CD14-positive monocyte (primary cell): ENCODE data around the gene NR3C1. TPM values are rescaled to one million over a fixed set of nuclear protein-coding genes. Genes with fewer than 3 reads are reported as not detected.

ENCODE experiments used
- DNase-seq, 3 donors: peaks; one replicate each; pipeline ENCODE4 v3.0.0-alpha.2; 2011 to 2022
- H2AFZ ChIP-seq: 2 replicates; pipeline ENCODE4 v1.6.0; 2012; ENCODE audit warnings: mild to moderate bottlenecking, low read depth, low read length, inconsistent platforms; ENCODE audit not compliant: insufficient read depth, poor library complexity, severe bottlenecking
- H3K27ac ChIP-seq, 2 donors: 1 replicate in 1 of 2; 2 replicates in 1 of 2; pipeline ENCODE4 v1.5.1; 2012 to 2013; ENCODE audit warnings: low read length in 2 of 2, control low read depth in 1 of 2, inconsistent platforms in 1 of 2, low read depth in 1 of 2, mild to moderate bottlenecking in 1 of 2
- H3K27me3 ChIP-seq, 2 donors: one replicate each; pipeline versions ENCODE4 v1.6.0 to v1.6.1; 2011 to 2013; ENCODE audit warnings: low read length in 2 of 2; ENCODE audit not compliant: control insufficient read depth in 2 of 2, insufficient read depth in 2 of 2
- H3K36me3 ChIP-seq, 2 donors: replicated peaks in 1 of 2; 1 replicate in 1 of 2; 2 replicates in 1 of 2; pipeline versions ENCODE4 v1.5.1 to v1.6.1; 2012 to 2013; ENCODE audit warnings: low read length in 2 of 2, control low read depth in 1 of 2, inconsistent platforms in 1 of 2, mild to moderate bottlenecking in 1 of 2; ENCODE audit not compliant: insufficient read depth in 2 of 2, control insufficient read depth in 1 of 2
- H3K4me1 ChIP-seq, 2 donors: 1 replicate in 1 of 2; 2 replicates in 1 of 2; pipeline versions ENCODE4 v1.5.1 to v1.6.1; 2012 to 2013; ENCODE audit warnings: low read length in 2 of 2, control low read depth in 1 of 2, inconsistent platforms in 1 of 2, mild to moderate bottlenecking in 1 of 2, moderate library complexity in 1 of 2; ENCODE audit not compliant: insufficient read depth in 2 of 2, control insufficient read depth in 1 of 2
- H3K4me2 ChIP-seq: replicated peaks from 2 replicates; pipeline ENCODE3; 2012; ENCODE audit warnings: low read length, moderate library complexity, mild to moderate bottlenecking; ENCODE audit not compliant: poor library complexity, severe bottlenecking; ENCODE audit errors: extremely low read depth
- H3K4me3 ChIP-seq, 3 experiments: fragments of 200-600 bp in 1 of 3; sonication (generic) in 1 of 3; replicated peaks in 1 of 3; 1 replicate in 2 of 3; 2 replicates in 1 of 3; pipeline ENCODE4 v1.5.1; 2011 to 2013; ENCODE audit warnings: low read length in 3 of 3, mild to moderate bottlenecking in 3 of 3, control low read depth in 2 of 3, low read depth in 2 of 3, inconsistent platforms in 1 of 3, moderate library complexity in 1 of 3
- H3K79me2 ChIP-seq: 2 replicates; pipeline ENCODE4 v1.6.0; 2012; ENCODE audit warnings: mild to moderate bottlenecking, control low read depth, inconsistent platforms, low read length, moderate library complexity; ENCODE audit not compliant: insufficient read depth
- H3K9ac ChIP-seq: 2 replicates; pipeline ENCODE4 v1.6.0; 2017; ENCODE audit warnings: low read length, mild to moderate bottlenecking; ENCODE audit not compliant: insufficient read depth, poor library complexity, severe bottlenecking
- H3K9me3 ChIP-seq, 2 donors: replicated peaks in 1 of 2; 1 replicate in 1 of 2; 2 replicates in 1 of 2; pipeline versions ENCODE4 v1.5.1 to v1.6.1; 2012 to 2013; ENCODE audit warnings: low read length in 2 of 2, control low read depth in 1 of 2; ENCODE audit not compliant: control insufficient read depth in 1 of 2, insufficient read depth in 1 of 2
- H4K20me1 ChIP-seq: 2 replicates; pipeline ENCODE4 v1.6.0; 2012; ENCODE audit warnings: mild to moderate bottlenecking, low read length, control low read depth, moderate library complexity; ENCODE audit not compliant: insufficient read depth
- H3K27ac Mint-ChIP-seq, 7 donors: one replicate each; pipeline ENCODE4 v1.8.0; 2020; ENCODE audit warnings: mild to moderate bottlenecking in 7 of 7, mixed read lengths in 7 of 7, moderate library complexity in 6 of 7, inconsistent platforms in 2 of 7
- H3K27me3 Mint-ChIP-seq, 3 donors: one replicate each; pipeline ENCODE4 v1.8.0; 2021 to 2022; ENCODE audit warnings: low read depth in 3 of 3, mild to moderate bottlenecking in 3 of 3, mixed read lengths in 3 of 3, moderate library complexity in 3 of 3, inconsistent platforms in 1 of 3
- H3K36me3 Mint-ChIP-seq, 2 donors: one replicate each; pipeline ENCODE4 v1.8.0; 2020; ENCODE audit warnings: mixed read lengths in 2 of 2, inconsistent platforms in 1 of 2, mild to moderate bottlenecking in 1 of 2
- H3K4me1 Mint-ChIP-seq: one replicate; pipeline ENCODE4 v1.8.0; 2020; ENCODE audit warnings: mild to moderate bottlenecking, mixed read lengths
- H3K4me3 Mint-ChIP-seq, 2 donors: one replicate each; pipeline ENCODE4 v1.8.0; 2020; ENCODE audit warnings: mild to moderate bottlenecking in 2 of 2, mixed read lengths in 2 of 2, moderate library complexity in 1 of 2
- H3K9me3 Mint-ChIP-seq, 7 donors: one replicate each; pipeline ENCODE4 v1.8.0; 2020 to 2022; ENCODE audit warnings: mixed read lengths in 7 of 7, mild to moderate bottlenecking in 6 of 7, moderate library complexity in 6 of 7, inconsistent platforms in 2 of 7
- WGBS: methylation state at CpG from one replicate; pipeline ENCODE4 v1.1.5; 2013; ENCODE audit warnings: missing lambda C conversion rate; ENCODE audit not compliant: insufficient coverage; 5-methylcytosine and 5-hydroxymethylcytosine counted together
- intact Hi-C, 2 donors: fragments of 100-400 bp; cut with micrococcal nuclease; formaldehyde crosslinking; loops; one replicate each; pipeline versions ENCODE4 v1.15.0 to v1.15.1; 2023
- polyA plus RNA-seq, 3 donors: library from polyadenylated mRNA; depleted of rRNA in 1 of 3; unstranded in 2 of 3; stranded (reverse) in 1 of 3; fragments of 300-500 nt in 2 of 3; fragments of >200 nt in 1 of 3; fragmentation: Illumina TruSeq in 2 of 3; gene quantifications; 1 replicate in 2 of 3; 2 replicates in 1 of 3; pipeline ENCODE4 v1.2.3, GENCODE V29; 2012 to 2021
- TF ChIP-seq, protein P1 (sequence below): fragments of 200-600 bp; IDR thresholded peaks from one replicate; pipeline ENCODE4 v1.8.0; 2022; ENCODE audit warnings: antibody characterized with exemption, mild to moderate bottlenecking

Gene NR3C1
- polyA plus RNA-seq, 3 donors, result 25.4 to 82.8 (median 75.1) TPM

DNA sequence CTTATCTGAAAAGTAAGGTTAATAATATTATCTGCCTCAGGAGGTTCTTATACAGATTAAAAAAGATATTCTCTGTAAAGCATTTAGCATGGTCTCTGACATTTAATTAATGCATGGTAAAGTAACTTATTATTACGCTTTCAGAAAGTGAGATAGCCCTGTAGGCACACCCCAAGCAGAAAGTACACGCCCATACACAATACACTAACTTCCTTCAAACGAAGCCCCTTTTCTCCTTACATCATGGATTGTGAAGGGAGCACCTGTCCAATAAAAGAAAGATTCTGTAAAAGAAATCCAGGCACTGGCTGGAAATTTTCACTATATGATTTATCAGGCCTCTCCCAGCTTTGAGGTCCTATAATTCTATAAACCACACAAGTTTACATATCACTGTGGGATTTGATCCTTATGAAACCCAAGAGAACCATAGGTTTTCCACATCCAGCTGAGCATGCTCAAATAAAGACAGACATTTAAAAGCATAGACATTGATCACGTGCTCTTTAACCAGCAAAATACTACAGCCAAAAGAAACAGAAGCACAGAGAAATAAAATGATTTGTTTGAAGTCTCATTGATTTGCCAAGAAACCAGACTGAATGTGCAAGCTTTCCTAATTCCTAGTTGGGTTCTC lies 14.1 kb upstream of the NR3C1 start:
- Histone ChIP-seq H4K20me1 (no peaks in the 10 kb centered on the region), H3K4me2 (peak overlapping the region; percentile 30), H3K9ac (no peak overlapping the region), H3K4me3 (no peak overlapping the region), H3K27me3 (no peaks in the 10 kb centered on the region), H3K4me1 (peaks cover 24 to 41% of the 10 kb centered on the region in 2 donors), H3K27ac (no peak overlapping the region), H2AFZ (no peak overlapping the region), H3K36me3 (no peaks in the 10 kb centered on the region), H3K79me2 (no peaks in the 10 kb centered on the region), H3K9me3 (no peaks in the 10 kb centered on the region)
- WGBS, result no CpG with 5 or more reads among the region's 4 CpGs
- no peaks in the 10 kb centered on the region for H3K27me3 Mint-ChIP-seq
- peak overlapping the region in 1 of 2 donors; percentile 23 for H3K4me3 Mint-ChIP-seq
- H3K36me3 Mint-ChIP-seq, result peaks cover 0 to 2% of the 10 kb centered on the region in 2 donors
- H3K4me1 Mint-ChIP-seq, result peaks cover 38% of the 10 kb centered on the region
- no peak for DNase-seq
- H3K27ac Mint-ChIP-seq, result peak overlapping the region in 4 of 7 donors; percentile 35 to 81 (median 65)
- intact Hi-C loops, result loop anchor here in 1 of 2 donors (10.0 kb wide), 1 partner anchor 67 kb away; no protein-coding TSS in a partner anchor
- TF ChIP-seq, protein P1, sequence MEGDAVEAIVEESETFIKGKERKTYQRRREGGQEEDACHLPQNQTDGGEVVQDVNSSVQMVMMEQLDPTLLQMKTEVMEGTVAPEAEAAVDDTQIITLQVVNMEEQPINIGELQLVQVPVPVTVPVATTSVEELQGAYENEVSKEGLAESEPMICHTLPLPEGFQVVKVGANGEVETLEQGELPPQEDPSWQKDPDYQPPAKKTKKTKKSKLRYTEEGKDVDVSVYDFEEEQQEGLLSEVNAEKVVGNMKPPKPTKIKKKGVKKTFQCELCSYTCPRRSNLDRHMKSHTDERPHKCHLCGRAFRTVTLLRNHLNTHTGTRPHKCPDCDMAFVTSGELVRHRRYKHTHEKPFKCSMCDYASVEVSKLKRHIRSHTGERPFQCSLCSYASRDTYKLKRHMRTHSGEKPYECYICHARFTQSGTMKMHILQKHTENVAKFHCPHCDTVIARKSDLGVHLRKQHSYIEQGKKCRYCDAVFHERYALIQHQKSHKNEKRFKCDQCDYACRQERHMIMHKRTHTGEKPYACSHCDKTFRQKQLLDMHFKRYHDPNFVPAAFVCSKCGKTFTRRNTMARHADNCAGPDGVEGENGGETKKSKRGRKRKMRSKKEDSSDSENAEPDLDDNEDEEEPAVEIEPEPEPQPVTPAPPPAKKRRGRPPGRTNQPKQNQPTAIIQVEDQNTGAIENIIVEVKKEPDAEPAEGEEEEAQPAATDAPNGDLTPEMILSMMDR, result no peak
- no peaks in the 10 kb centered on the region for H3K9me3 Mint-ChIP-seq

DNA sequence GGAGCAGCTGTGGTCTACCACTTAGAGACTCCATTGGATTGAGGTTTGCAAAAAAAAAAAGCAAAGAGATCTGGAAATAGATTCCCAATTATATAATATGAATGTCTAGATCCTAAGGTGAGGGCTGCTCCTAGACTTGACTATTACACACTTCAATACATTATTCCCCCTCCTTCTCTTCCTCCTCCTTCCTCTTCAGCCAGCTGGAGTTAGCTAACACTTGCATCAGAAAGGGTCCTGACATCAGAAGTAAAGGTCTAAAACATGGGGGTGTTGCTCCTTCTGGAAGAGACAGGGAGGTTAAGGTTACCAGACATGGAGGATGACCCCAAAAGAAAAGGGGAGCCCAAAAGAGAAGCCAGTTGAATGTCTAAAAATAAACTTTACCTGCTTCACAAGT lies 12.9 kb upstream of the NR3C1 start:
- Histone ChIP-seq H3K27me3 (no peaks in the 10 kb centered on the region), H3K9me3 (no peaks in the 10 kb centered on the region), H3K79me2 (no peaks in the 10 kb centered on the region), H3K4me3 (no peak overlapping the region), H3K36me3 (no peaks in the 10 kb centered on the region), H4K20me1 (no peaks in the 10 kb centered on the region), H3K27ac (no peak overlapping the region), H2AFZ (no peak overlapping the region), H3K4me1 (peaks cover 24 to 41% of the 10 kb centered on the region in 2 donors), H3K9ac (no peak overlapping the region), H3K4me2 (no peak overlapping the region)
- Mint-ChIP-seq H3K27me3 (no peaks in the 10 kb centered on the region), H3K36me3 (no peaks in the 10 kb centered on the region), H3K4me1 (peaks cover 42% of the 10 kb centered on the region), H3K4me3 (no peak overlapping the region), H3K27ac (no peak overlapping the region), H3K9me3 (no peaks in the 10 kb centered on the region)
- no peak for DNase-seq
- TF ChIP-seq, protein P1, result no peak
- intact Hi-C loops, result loop anchor here in 1 of 2 donors (10.0 kb wide), 1 partner anchor 68 kb away; no protein-coding TSS in a partner anchor
